Stomach (tissue), 4 donors: ENCODE data around the gene RPRM.

Experiments
- POLR2A ChIP-seq, 4 donors: fragments of 450-650 bp; IDR thresholded peaks; one replicate each; pipeline ENCODE4 v1.6.1; 2016; ENCODE audit warnings: antibody characterized with exemption in 4 of 4, control low read depth in 2 of 4, mild to moderate bottlenecking in 1 of 4, moderate library complexity in 1 of 4
- TF ChIP-seq, protein P1 (sequence below), 7 experiments: fragments of 450-650 bp in 4 of 7; fragments of 200-600 bp in 3 of 7; sonication (generic) in 3 of 7; IDR thresholded peaks; one replicate each; pipeline ENCODE4 v1.5.1; 2016 to 2019; ENCODE audit warnings: antibody characterized with exemption in 7 of 7, control low read depth in 2 of 7, mild to moderate bottlenecking in 1 of 7

DNA sequence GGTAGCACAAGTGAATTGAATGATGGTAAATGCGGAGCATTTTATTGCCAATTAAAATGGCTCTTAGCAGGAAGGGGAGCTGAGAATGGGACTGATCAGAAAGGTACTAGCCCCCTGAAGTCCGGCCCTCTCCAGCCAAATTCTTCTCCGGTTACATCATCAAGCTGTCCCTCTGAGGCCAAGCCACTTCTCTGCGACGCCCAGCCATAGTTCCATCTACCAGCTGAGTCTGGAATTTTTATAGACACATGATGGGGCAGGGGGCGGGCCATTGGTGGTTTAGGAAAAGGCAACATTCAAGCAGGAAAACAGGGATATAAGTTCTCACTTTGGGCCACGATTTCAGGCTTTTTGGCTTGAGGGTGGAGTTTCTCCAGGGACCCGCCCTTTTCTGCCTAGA is 22.7 kb downstream of the RPRM start:
- TF ChIP-seq, protein P1, sequence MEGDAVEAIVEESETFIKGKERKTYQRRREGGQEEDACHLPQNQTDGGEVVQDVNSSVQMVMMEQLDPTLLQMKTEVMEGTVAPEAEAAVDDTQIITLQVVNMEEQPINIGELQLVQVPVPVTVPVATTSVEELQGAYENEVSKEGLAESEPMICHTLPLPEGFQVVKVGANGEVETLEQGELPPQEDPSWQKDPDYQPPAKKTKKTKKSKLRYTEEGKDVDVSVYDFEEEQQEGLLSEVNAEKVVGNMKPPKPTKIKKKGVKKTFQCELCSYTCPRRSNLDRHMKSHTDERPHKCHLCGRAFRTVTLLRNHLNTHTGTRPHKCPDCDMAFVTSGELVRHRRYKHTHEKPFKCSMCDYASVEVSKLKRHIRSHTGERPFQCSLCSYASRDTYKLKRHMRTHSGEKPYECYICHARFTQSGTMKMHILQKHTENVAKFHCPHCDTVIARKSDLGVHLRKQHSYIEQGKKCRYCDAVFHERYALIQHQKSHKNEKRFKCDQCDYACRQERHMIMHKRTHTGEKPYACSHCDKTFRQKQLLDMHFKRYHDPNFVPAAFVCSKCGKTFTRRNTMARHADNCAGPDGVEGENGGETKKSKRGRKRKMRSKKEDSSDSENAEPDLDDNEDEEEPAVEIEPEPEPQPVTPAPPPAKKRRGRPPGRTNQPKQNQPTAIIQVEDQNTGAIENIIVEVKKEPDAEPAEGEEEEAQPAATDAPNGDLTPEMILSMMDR (IDR thresholded peaks at IDR 0.05) = no peak
- no peak for TF ChIP-seq POLR2A (IDR thresholded peaks at IDR 0.05)
